ENCODE results near the gene ADGRL3. TPM values are rescaled to one million over a fixed set of nuclear protein-coding genes. Genes with fewer than 3 reads are reported as not detected.

ADGRL3 gene
- total and polyA plus RNA-seq, 2 donors (not counting 1 experiment from before 2014, with no cell fraction given) = not detected

DNA sequence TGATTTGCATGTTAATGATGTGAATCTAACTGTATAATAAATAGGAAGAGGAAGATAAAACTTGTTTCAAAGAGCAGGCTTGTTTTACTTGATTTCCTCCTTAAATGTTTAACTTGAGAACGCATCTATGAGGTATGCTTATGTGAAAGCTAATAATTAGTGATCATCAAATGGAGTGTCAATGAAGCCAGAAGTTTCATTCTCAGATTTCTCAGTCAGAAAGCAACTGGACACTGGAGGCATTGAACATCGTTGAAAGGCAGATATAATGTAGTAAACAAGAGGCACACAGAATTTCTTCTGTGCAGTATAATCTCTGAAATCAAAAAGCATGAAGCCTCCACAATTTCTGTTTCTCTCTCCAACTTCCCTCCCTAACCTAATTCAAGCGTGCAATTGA is 672.9 kb downstream of the ADGRL3 start:
- H3K4me1 Mint-ChIP-seq = peaks cover 11% of the 10 kb centered on the region
- ChIA-PET POLR2A (no interaction called here), CTCF (no interaction called here)
- TF ChIP-seq CTCF (IDR thresholded peaks at IDR 0.05) (no peak), EZH2 (IDR thresholded peaks at IDR 0.05; ENCODE audit: borderline replicate concordance, insufficient read depth, low read depth, low read length, poor library complexity, severe bottlenecking) (no peak)
- H3K9me3 Mint-ChIP-seq (ENCODE audit: insufficient read depth) = peaks cover 2% of the 10 kb centered on the region
- H3K9ac ChIP-seq (ENCODE audit: low read length) = no peak overlapping the region
- H3K27me3 Mint-ChIP-seq = no peaks in the 10 kb centered on the region
- 43% methylated on average over 1 of the region's 3 CpGs for WGBS (ENCODE audit: insufficient coverage)
- no peaks in the 10 kb centered on the region for H4K20me1 ChIP-seq (ENCODE audit: control insufficient read depth, insufficient read depth, low read length, poor library complexity, severe bottlenecking)
- DNase-seq (no peak), ATAC-seq (ENCODE audit: low read depth) (no peak)
- H3K9me3 ChIP-seq (ENCODE audit: control extremely low read depth in 1 of 3, control insufficient read depth in 2 of 3, insufficient read depth in 1 of 3, low read length in 2 of 3) = no peaks in the 10 kb centered on the region
- no peak overlapping the region for H3K27ac ChIP-seq (ENCODE audit: low read length in 2 of 2)
- no peak overlapping the region for H3K4me3 Mint-ChIP-seq
- no peaks in the 10 kb centered on the region for H3K36me3 ChIP-seq (replicated peaks in 1 of 2; ENCODE audit: control extremely low read depth in 1 of 2, control insufficient read depth in 1 of 2, extremely low read depth in 1 of 2, insufficient read depth in 2 of 2, low read length in 1 of 2)
- no peak overlapping the region for H2AFZ ChIP-seq (ENCODE audit: insufficient read depth, low read depth, low read length, poor library complexity, severe bottlenecking)
- no peaks in the 10 kb centered on the region for H3K27me3 ChIP-seq (replicated peaks in 1 of 4; ENCODE audit: control extremely low read depth in 1 of 4, control insufficient read depth in 3 of 4, insufficient read depth in 4 of 4, low read length in 3 of 4)
- no peak overlapping the region for H3K4me3 ChIP-seq (ENCODE audit: control extremely low read depth in 1 of 5, extremely low read depth in 1 of 5, insufficient read depth in 1 of 5, low read depth in 2 of 5, low read length in 4 of 5)
- intact Hi-C loops (cut with micrococcal nuclease) = no loop called here
- no peaks in the 10 kb centered on the region for H3K79me2 ChIP-seq (ENCODE audit: control insufficient read depth, insufficient read depth, low read length)
- no peaks in the 10 kb centered on the region for H3K4me1 ChIP-seq (ENCODE audit: control insufficient read depth in 2 of 2, insufficient read depth in 2 of 2, low read length in 2 of 2)
- H3K27ac Mint-ChIP-seq = no peak overlapping the region
- H3K4me2 ChIP-seq (replicated peaks; ENCODE audit: low read depth, low read length, poor library complexity, severe bottlenecking) = no peak overlapping the region

- no peaks in the 10 kb centered on the region for H3K79me2 ChIP-seq (ENCODE audit: control insufficient read depth, insufficient read depth, low read length)
- ATAC-seq (ENCODE audit: low read depth) (no peak), DNase-seq (no peak)
- H3K4me3 Mint-ChIP-seq = no peak overlapping the region
- H3K9ac ChIP-seq (ENCODE audit: low read length) = no peak overlapping the region
- ChIA-PET CTCF (no interaction called here), POLR2A (no interaction called here)
- no peak overlapping the region for H3K27ac ChIP-seq (ENCODE audit: low read length in 2 of 2)
- intact Hi-C loops (cut with micrococcal nuclease) = no loop called here
- H3K27ac Mint-ChIP-seq = no peak overlapping the region
- peaks cover 11% of the 10 kb centered on the region for H3K4me1 Mint-ChIP-seq
- H3K4me3 ChIP-seq (ENCODE audit: control extremely low read depth in 1 of 5, extremely low read depth in 1 of 5, insufficient read depth in 1 of 5, low read depth in 2 of 5, low read length in 4 of 5) = no peak overlapping the region
- no peak for TF ChIP-seq CTCF (IDR thresholded peaks at IDR 0.05)
- TF ChIP-seq EZH2 (IDR thresholded peaks at IDR 0.05; ENCODE audit: borderline replicate concordance, insufficient read depth, low read depth, low read length, poor library complexity, severe bottlenecking) = no peak
- no peaks in the 10 kb centered on the region for H3K27me3 Mint-ChIP-seq
- no peak overlapping the region for H3K4me2 ChIP-seq (replicated peaks; ENCODE audit: low read depth, low read length, poor library complexity, severe bottlenecking)
- no peaks in the 10 kb centered on the region for H3K36me3 ChIP-seq (replicated peaks in 1 of 2; ENCODE audit: control extremely low read depth in 1 of 2, control insufficient read depth in 1 of 2, extremely low read depth in 1 of 2, insufficient read depth in 2 of 2, low read length in 1 of 2)
- H3K4me1 ChIP-seq (ENCODE audit: control insufficient read depth in 2 of 2, insufficient read depth in 2 of 2, low read length in 2 of 2) = no peaks in the 10 kb centered on the region
- H2AFZ ChIP-seq (ENCODE audit: insufficient read depth, low read depth, low read length, poor library complexity, severe bottlenecking) = no peak overlapping the region
- H3K27me3 ChIP-seq (replicated peaks in 1 of 4; ENCODE audit: control extremely low read depth in 1 of 4, control insufficient read depth in 3 of 4, insufficient read depth in 4 of 4, low read length in 3 of 4) = no peaks in the 10 kb centered on the region
- H4K20me1 ChIP-seq (ENCODE audit: control insufficient read depth, insufficient read depth, low read length, poor library complexity, severe bottlenecking) = no peaks in the 10 kb centered on the region
- no peaks in the 10 kb centered on the region for H3K9me3 ChIP-seq (ENCODE audit: control extremely low read depth in 1 of 3, control insufficient read depth in 2 of 3, insufficient read depth in 1 of 3, low read length in 2 of 3)
- H3K9me3 Mint-ChIP-seq (ENCODE audit: insufficient read depth) = peaks cover 2% of the 10 kb centered on the region
Measured at GRCh38 chr4:61877266-61877665, 677.1 kb downstream of the ADGRL3 start.

All from B cell (primary cell).